IPS-20b (cell line): ENCODE results near the gene LRRC46.
A peak's percentile ranks its signal among the peaks of the same experiment; 100 is the strongest.

Experiments
- H3K27ac ChIP-seq: one replicate; pipeline ENCODE4 v1.5.1; 2013; ENCODE audit warnings: low read length
- H3K27me3 ChIP-seq: 2 replicates; pipeline ENCODE4 v1.6.1; 2013; ENCODE audit warnings: mild to moderate bottlenecking, low read length, inconsistent platforms; ENCODE audit not compliant: insufficient read depth
- H3K36me3 ChIP-seq: 2 replicates; pipeline ENCODE4 v1.6.1; 2013; ENCODE audit warnings: low read depth, mild to moderate bottlenecking, inconsistent platforms, low read length, moderate library complexity; ENCODE audit not compliant: insufficient read depth
- H3K4me1 ChIP-seq: 2 replicates; pipeline ENCODE4 v1.6.1; 2013; ENCODE audit warnings: mild to moderate bottlenecking, control low read depth, inconsistent platforms, low read length, moderate library complexity; ENCODE audit not compliant: insufficient read depth
- H3K4me3 ChIP-seq: 2 replicates; pipeline ENCODE4 v1.5.1; 2013; ENCODE audit warnings: mild to moderate bottlenecking, low read length, inconsistent platforms
- H3K9ac ChIP-seq: 2 replicates; pipeline ENCODE4 v1.6.1; 2013; ENCODE audit warnings: low read depth, mild to moderate bottlenecking, inconsistent platforms, low read length, moderate library complexity
- H3K9me3 ChIP-seq: 2 replicates; pipeline ENCODE4 v1.6.1; 2013; ENCODE audit warnings: mild to moderate bottlenecking, low read depth, low read length, inconsistent platforms; ENCODE audit not compliant: insufficient read depth

The LRRC46 gene

GRCh38 chr17:47838636-47839035 lies 7.2 kb downstream of the LRRC46 start:
- no peaks in the 10 kb centered on the region for H3K9me3 ChIP-seq
- H3K36me3 ChIP-seq, result peaks cover 8% of the 10 kb centered on the region

DNA sequence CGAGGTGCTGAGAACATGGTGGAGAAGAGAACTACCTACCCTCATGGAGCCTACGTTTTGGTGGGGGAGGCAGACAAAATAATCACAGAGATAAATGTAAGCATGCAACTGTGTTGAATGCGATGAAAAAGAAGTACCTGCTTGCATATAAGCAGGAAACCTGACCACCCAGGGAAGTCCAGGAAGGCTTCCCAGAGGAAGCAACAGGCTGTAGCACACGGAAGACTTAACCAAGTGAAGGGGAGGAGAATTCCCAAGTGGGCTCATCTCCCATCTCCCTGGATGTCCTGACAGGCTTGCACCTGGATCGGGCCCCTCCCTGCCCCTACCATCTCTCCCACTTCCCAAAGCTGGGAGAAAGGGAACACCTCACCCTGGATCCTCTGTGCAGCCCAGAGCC lies 7.6 kb downstream of the LRRC46 start:
- no peaks in the 10 kb centered on the region for H3K9me3 ChIP-seq
- no peak overlapping the region for H3K27ac ChIP-seq
- peaks cover 6% of the 10 kb centered on the region; the same call in 1 of the 2 replicates for H3K4me1 ChIP-seq
- 0 out of 2 replicates have a peak, but pooled peaks cover 5% of the 10 kb centered on the region for H3K27me3 ChIP-seq
- no peak overlapping the region for H3K9ac ChIP-seq
- peaks cover 8% of the 10 kb centered on the region for H3K36me3 ChIP-seq
- no peak overlapping the region for H3K4me3 ChIP-seq

More at GRCh38 chr17:47838636-47839035, 7.2 kb downstream of the LRRC46 start:
- no peak overlapping the region for H3K4me3 ChIP-seq
- H3K27ac ChIP-seq, result no peak overlapping the region
- H3K27me3 ChIP-seq, result 0 out of 2 replicates have a peak, but pooled peaks cover 5% of the 10 kb centered on the region
- no peak overlapping the region for H3K9ac ChIP-seq
- H3K4me1 ChIP-seq, result peaks cover 4% of the 10 kb centered on the region; the same call in 1 of the 2 replicates

DNA sequence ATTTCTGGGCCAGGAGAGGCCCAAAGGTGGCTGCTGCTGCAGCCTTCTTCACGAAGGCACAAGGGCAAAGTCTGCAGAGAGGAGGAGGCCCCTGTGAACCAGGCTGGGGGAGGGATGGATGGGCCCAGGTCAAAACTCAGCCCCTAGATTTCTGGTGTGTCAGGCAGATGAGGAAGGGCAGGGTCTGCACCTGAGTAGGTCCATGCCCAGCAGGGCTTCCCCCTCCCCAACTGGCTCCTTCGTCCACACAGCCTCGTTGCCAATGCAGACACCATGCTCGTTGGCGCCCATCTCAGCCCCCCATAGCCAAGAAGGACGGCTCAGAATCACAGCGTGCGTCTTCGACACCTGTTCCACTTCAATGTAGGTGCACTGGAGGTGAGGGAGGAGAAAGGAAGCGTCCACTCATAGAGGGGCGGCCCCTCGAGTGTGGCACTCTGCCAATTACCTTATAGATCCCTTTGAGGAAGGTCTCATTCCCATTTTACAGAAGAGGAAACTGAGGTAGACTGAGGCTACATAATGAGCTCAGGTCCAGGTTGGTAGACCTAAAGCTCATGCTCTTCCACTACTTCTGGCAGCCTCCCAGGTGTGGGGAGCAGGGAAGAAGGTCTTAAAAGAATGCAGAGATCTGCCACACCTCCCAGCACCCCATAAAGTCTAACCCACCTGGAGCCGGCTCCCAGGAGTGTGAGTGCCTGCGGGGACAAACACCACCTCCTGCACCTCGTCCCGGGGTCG lies 8.7 kb downstream of the LRRC46 start:
- Histone ChIP-seq H3K27ac (no peak overlapping the region), H3K36me3 (peaks cover 8% of the 10 kb centered on the region), H3K4me3 (peak overlapping the region; percentile 79), H3K27me3 (peaks cover 15% of the 10 kb centered on the region), H3K4me1 (peaks cover 6% of the 10 kb centered on the region; the same call in 1 of the 2 replicates), H3K9me3 (no peaks in the 10 kb centered on the region), H3K9ac (peak overlapping the region; percentile 84; the same call in 1 of the 2 replicates)

DNA sequence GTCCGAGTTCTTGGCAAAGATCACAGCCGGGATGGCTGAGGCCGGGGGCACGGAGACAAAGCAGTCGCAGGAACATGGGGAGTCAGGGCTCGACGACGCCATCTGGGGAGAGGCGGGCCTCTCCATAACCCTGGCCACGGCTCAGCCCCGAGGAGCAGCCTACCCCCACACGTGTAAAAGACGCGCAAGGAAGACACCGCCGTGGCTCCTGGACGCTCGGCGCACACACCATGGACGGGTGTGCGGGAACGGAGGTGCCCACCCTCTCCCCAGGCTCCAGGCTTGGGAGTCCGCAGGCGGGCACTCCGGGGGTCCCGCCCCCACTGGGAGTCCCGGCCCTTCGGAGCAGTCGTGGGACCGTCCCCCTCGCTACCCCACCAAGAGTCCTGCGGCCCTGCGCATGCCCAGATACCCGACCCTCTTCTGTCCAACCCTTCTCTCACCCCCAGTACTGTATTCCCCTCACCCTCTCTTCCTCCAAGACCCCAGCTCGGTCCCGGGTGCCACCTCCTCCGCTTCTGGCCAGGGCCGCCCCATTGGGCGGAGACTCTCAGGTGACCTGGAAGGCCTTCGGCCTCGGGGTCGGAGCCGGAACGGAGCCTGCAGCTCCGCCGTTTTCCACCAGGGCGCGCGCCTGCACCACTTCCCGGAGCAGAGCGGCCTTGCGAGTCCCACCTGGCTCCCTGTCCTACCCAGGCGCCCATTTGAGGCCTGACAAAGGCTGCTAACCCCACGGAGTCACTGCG lies 9.4 kb downstream of the LRRC46 start, which contains the start of gene SCRN2:
Gene SCRN2 (minus strand): TSS at position 532 of the 746 bp plus-strand sequence. CDS start 430 bp downstream, at position 102.
- H3K4me3 ChIP-seq, result peak within 1 kb of the TSS; percentile 79
- peaks cover 22% of the 10 kb centered on the region for H3K27me3 ChIP-seq
- no peaks in the 10 kb centered on the region for H3K9me3 ChIP-seq
- H3K36me3 ChIP-seq, result peaks cover 4% of the 10 kb centered on the region
- peaks cover 6% of the 10 kb centered on the region; the same call in 1 of the 2 replicates for H3K4me1 ChIP-seq
- H3K27ac ChIP-seq, result no peak within 1 kb of the TSS
- peak within 1 kb of the TSS; percentile 84; the same call in 1 of the 2 replicates for H3K9ac ChIP-seq

DNA sequence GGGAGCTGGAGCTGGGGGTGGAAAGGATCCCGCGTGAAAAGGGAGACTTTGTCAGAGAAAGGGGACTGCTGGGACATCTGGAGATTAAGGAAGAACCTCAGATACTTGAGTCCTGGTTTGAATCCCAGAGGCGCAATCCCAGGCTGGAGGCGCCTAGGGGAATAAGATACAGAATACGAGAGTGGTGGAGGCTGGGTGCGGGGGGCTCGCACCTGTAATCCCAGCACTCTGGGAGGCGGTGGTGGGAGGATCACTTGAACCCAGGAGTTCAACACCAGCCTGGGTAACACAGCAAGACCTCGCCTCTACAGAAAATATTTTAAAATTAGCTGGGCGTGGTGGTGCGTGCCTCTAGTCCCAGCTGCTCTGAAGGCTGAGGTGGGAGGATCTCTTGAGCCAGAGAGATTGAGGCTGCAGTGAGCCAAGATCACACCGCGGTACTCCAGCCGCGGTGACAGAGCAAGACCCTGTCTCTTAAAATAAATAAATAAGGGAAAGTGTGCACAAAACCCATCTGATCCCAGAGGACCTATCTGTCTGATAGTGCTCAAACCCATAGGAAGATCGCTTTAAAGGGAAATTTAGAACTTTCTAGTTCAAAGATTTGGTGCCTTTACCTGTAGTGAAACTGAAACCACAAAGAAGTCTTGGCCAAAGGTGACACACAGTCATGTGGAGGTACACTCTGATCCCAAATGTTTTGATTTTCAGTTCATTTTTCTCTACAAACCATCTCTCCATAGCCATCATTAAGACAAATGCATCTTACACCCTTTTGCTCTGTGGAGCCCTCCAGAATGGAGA lies 10.2 kb downstream of the LRRC46 start:
- Histone ChIP-seq H3K4me3 (no peak overlapping the region; the same call in 1 of the 2 replicates), H3K27ac (no peak overlapping the region), H3K27me3 (peaks cover 30% of the 10 kb centered on the region), H3K9me3 (no peaks in the 10 kb centered on the region), H3K9ac (no peak overlapping the region), H3K36me3 (no peaks in the 10 kb centered on the region), H3K4me1 (peaks cover 6% of the 10 kb centered on the region; the same call in 1 of the 2 replicates)

DNA sequence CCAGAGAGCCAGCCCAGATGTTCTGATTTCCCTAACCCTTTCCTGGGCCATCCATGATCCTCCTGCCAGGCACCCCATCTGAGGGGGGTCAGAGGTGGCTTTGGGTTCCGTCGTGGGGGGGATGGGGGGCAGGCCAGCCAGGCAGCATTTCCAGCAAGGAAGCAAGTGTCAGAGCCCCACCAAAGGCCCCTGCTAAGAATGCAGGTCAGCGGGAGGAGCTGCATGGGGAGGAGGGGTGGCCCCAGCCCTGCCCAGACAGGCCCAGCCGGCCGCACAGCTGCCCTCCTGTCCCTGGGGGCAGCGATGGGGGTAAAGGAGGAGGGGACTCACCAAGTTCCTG lies 11.9 kb downstream of the LRRC46 start:
- Histone ChIP-seq H3K27ac (no peak overlapping the region), H3K9me3 (no peaks in the 10 kb centered on the region), H3K36me3 (no peaks in the 10 kb centered on the region), H3K4me3 (no peak overlapping the region), H3K27me3 (peaks cover 46% of the 10 kb centered on the region), H3K4me1 (peaks cover 6% of the 10 kb centered on the region; the same call in 1 of the 2 replicates), H3K9ac (no peak overlapping the region)

GRCh38 chr17:47844227-47844626 lies 12.8 kb downstream of the LRRC46 start:
- H3K4me1 ChIP-seq, result peaks cover 6% of the 10 kb centered on the region; the same call in 1 of the 2 replicates
- no peaks in the 10 kb centered on the region for H3K9me3 ChIP-seq
- H3K27me3 ChIP-seq, result peaks cover 55% of the 10 kb centered on the region
- no peaks in the 10 kb centered on the region for H3K36me3 ChIP-seq
- H3K9ac ChIP-seq, result no peak overlapping the region
- H3K4me3 ChIP-seq, result no peak overlapping the region
- no peak overlapping the region for H3K27ac ChIP-seq

- Histone ChIP-seq H3K4me3 (no peak overlapping the region), H3K36me3 (no peaks in the 10 kb centered on the region), H3K9ac (no peak overlapping the region), H3K27ac (no peak overlapping the region), H3K4me1 (peaks cover 6% of the 10 kb centered on the region; the same call in 1 of the 2 replicates), H3K27me3 (peaks cover 64% of the 10 kb centered on the region), H3K9me3 (no peaks in the 10 kb centered on the region)
Measured at GRCh38 chr17:47844814-47845715, 13.6 kb downstream of the LRRC46 start.

DNA sequence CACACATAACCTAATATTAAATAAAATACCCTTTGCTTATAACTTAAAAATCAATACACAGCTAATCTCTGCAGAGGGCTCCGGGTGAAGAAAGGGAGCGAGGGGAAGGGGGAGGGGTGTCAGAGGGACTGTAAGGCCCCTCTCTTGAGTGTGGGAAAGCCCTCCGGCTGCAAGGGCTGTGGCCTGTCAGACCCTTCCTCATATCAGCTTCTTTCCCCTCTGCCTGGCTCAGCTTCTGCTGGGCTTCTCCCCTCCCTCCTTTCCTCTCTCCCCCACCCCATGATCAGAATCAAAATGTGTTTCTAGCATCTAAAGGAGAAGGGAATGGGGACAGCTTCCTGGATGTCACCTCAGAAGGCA lies 14.2 kb downstream of the LRRC46 start:
- Histone ChIP-seq H3K27ac (no peak overlapping the region), H3K4me3 (no peak overlapping the region), H3K4me1 (peaks cover 6% of the 10 kb centered on the region; the same call in 1 of the 2 replicates), H3K9me3 (no peaks in the 10 kb centered on the region), H3K27me3 (peaks cover 70% of the 10 kb centered on the region), H3K9ac (no peak overlapping the region), H3K36me3 (no peaks in the 10 kb centered on the region)

GRCh38 chr17:47846716-47847340 lies 15.4 kb downstream of the LRRC46 start:
- Histone ChIP-seq H3K9ac (no peak overlapping the region), H3K27ac (no peak overlapping the region), H3K9me3 (no peaks in the 10 kb centered on the region), H3K36me3 (no peaks in the 10 kb centered on the region), H3K27me3 (peaks cover 81% of the 10 kb centered on the region), H3K4me3 (peak overlapping the region; percentile 63), H3K4me1 (peaks cover 7% of the 10 kb centered on the region; the same call in 1 of the 2 replicates)
